Putamen (tissue), 1 donor: ENCODE data around the gene CDC7.
"Not testable (repeated sequence)": the region's sequence is repeated elsewhere in the genome, so short reads cannot be mapped to it uniquely, and the experiment has no call there.

Experiments
- DNase-seq: peaks from one replicate; pipeline ENCODE4 v3.0.0-alpha.2; 2016; ENCODE audit warnings: low spot score

CDC7 gene

DNA sequence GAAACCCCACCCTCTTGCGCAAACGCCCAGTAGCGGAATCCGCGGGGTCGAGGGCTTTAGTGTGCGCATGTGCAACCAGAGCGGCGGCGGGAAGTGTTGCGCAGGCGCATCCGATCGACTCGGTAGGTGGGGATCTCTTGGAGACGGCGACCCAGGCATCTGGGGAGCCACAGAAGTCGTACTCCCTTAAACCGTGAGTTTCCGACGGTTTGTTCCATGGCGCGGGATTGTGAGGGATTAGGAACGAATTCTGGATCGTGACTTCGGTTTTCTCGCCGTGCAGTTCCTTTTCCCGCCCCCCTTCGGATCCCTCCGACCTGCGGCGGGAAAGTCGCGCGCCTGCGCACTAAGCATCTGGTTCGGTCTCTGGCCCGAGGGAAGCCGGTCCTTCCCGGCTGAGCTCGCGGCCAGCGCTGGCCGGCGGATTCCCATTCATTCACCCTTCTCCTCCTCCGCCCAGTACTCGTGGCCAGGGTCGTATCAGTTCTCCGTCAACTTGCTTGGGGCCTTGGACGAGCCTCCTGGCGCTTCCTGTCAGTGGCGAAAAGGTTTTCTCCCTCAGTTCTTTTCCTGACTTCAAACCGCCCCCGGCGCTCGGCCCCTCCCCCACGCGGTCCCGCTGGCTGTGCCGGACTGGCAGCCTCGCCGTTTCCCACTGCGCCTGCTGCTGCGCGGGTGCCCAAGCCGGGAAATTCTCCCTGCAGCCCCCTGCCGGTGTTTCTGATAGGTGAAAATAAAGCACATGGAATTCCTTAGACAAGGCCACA lies at the start of gene CDC7:
Gene CDC7, plus strand, starts transcription at position 96 of the 767 bp plus-strand sequence. CDS start 866 bp downstream, outside the sequence.
- DNase-seq = peak; percentile 86

- DNase-seq = no peak
These were observed 46.5 kb upstream of the CDC7 start for GRCh38 chr1:91454136-91454535.

DNA sequence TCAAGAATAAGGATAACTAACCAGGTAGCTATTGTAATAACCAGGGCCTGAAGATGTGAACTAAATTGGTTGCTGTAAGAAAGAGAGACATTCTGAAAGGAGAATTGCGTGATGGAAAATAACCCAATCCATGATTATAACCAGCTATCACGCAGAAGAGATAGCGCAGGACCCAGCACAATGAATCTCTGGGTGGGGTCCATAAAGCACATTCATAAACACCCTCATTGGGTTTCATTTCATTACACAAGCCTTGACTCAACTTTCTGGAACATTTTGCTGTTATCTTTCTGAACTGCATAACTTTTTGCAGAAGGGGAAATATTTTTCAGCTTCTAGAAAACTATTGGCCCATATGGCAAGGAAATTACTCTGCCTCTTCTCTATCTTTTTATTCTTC lies 45.3 kb upstream of the CDC7 start:
- no peak for DNase-seq

GRCh38 chr1:91455896-91456295 lies 44.8 kb upstream of the CDC7 start:
- DNase-seq = no peak

GRCh38 chr1:91465350-91465749 lies 35.3 kb upstream of the CDC7 start:
- not testable (repeated sequence) for DNase-seq

DNA sequence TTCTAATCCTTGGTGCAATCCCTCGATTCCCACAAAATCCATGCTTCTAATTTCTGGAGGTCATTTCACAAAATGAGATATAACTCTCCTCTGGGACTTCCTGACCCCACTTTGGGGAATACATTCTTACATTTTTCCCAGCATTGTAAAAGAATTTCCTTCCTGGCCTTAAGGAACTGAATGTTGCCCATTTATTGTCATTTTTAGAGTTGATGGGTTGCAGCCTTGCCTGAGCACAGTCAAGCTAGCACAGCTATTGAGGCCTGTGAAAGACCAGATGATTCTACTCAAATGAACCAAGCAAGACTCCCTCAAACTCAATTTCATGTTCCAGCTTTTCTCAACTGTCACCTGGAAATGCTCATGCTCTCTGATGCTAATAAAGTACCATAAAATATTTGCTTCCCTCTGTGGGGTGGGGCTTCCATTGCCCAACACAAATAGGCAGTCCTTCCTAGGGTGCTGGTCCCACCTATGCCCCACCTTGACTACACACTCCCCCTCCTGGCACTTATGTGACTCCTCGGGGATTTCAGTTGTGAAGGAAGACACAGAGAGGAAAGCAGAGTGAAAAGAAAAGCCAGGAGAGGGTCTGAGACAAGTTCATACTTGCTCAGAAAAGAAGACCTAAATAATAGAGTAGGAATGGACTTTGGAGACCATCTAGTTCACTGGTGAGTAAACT lies 24.0 kb upstream of the CDC7 start:
- DNase-seq = no peak

DNA sequence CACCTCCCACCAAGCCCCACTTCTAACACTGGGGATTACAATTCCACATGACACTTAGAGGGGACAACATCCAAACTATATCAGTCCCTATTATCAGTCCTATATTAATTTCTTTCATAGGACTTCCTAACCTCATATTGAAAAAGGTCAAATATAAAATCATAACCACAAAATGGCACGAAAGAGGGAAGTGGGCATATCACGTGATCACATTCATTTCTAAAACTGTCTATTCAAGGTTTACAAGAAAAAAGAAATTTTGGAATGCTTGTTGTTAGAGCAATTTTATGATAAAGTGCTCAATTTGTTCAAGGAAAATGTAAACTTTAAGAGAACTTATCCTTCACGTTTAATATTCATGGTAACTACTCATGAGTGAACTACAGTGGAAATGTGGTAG lies 13.2 kb upstream of the CDC7 start:
- no peak for DNase-seq

DNA sequence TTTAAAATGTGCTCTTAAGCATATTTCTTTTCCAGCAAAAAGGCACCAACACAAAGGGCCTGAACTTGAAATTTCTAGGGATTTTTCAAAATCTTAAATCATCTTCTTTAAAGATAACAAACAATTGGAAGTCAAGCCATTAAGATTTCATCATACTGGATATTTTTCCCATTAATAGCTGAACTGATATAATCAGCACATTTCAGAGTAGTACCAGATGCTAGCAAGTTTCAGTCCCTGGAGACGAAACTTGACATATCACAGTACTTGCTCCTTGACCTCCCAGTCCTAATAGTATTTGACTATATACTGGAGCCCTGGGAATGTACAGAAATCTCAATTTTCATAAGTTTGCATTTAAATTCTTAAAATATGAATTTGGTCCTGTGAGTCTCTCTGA lies 10.2 kb upstream of the CDC7 start:
- DNase-seq = no peak

DNA sequence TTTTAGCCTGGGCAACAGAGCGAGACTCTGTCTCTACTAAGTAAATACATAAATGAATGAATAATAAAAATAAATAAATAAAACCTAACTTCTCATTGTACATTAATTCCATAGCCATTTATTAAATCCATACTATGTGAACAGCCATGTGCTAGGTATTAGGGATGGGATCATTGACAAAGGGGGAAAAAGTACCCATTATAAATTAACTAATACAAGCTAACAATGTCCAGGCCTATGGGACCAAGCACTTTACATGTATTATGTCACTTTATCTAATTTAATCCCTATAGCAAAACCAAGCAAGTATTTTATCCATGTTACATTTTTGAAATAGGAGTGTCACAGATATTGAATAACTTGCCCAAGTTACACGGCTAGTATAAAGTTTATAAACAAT lies 2.6 kb upstream of the CDC7 start:
- no peak for DNase-seq

GRCh38 chr1:91498498-91499245 lies 2.0 kb upstream of the CDC7 start:
- DNase-seq = no peak

GRCh38 chr1:91499346-91499745 lies 1.3 kb upstream of the CDC7 start:
- no peak for DNase-seq

GRCh38 chr1:91499904-91500755 lies 521 bp upstream of the CDC7 start:
- no peak for DNase-seq

DNA sequence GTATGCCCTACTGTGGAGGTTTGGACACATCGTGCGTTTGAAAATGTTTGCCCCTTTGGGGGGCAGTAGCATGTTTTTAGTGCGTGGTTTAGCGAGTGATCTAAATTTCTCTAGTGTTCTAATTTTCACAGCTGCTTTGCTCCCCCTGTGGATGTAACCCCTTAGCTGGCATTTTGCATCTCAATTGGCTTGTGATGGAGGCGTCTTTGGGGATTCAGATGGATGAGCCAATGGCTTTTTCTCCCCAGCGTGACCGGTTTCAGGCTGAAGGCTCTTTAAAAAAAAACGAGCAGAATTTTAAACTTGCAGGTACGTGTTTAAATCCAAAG lies 836 bp downstream of the CDC7 start:
- DNase-seq = peak; percentile 45

DNA sequence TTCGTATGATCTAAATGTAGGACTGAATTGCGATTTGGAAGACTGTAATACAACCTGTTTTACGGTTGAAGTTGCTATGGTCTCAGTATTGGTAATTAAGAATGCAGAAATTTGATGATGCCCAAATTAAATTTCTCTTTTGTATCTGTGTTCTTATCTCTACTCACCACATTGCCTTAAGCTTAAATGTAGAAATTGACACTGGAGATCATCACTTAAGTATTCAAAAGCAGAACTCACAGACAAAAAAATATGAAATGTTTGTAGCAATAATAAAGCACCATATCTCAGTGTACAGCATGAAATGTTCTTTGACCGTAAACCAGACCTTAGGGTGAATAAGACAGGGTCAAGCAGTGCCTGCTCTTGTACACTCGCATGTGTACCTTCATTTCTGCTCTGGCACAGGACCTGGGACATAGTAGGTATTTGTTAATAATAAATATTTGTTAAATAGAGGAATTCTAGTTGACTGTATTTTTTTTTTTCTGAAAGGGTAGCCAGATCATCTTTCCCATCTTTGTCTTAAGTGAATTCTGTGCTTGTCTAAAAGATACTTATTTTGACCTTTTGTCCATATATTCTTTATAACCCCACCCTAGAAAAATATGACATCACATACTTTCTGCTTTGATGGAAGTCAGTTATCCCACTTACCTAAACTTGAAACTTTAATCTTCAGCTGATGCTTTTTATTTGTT lies 1.5 kb downstream of the CDC7 start:
- no peak for DNase-seq

DNA sequence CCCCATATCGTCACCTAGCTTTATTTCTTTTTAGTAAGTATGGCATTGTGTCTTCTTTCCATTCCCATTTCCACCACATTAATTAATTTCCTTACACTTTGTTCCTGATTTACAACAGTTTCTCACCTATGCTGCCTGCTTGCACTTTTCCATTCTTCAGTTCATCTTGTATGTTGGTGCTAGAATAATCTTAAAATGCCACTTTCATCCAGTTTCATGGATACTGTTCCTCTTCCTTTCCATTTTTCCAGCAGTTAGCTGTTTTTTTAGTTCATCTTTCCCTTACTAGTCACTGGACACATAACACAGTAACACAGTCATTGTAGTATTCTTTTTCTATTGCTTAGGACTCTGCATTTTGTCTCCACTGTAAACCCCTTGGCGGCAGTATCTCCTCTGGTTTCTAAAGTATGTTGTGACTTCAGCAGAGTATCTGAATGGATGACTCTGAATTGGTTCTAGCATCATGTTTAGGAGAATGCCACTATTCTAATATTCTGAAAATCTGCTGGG lies 2.1 kb downstream of the CDC7 start:
- no peak for DNase-seq

- DNase-seq = no peak
These were observed 2.8 kb downstream of the CDC7 start for GRCh38 chr1:91503332-91503900.

- no peak for DNase-seq
These were observed 3.4 kb downstream of the CDC7 start for GRCh38 chr1:91503975-91504530.

DNA sequence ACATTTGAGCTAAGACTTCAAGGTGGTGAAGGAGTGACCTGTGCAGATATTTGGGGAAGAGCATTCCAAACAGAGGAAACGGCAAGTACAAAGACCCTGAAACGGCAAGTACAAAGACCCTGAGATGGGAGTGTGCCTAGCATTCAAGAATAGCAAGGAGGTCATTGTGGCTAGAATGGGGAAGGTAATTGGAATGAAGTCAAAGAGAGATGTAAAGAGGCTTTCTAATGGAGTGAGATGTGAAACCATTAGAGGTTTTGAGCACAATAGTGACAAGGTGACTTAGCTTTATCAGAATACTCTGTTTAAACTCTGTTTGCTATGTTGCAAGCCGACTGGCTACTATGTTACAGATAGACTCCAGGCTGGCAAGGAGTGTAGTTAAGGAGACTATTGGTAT lies 4.4 kb downstream of the CDC7 start:
- DNase-seq = no peak

DNA sequence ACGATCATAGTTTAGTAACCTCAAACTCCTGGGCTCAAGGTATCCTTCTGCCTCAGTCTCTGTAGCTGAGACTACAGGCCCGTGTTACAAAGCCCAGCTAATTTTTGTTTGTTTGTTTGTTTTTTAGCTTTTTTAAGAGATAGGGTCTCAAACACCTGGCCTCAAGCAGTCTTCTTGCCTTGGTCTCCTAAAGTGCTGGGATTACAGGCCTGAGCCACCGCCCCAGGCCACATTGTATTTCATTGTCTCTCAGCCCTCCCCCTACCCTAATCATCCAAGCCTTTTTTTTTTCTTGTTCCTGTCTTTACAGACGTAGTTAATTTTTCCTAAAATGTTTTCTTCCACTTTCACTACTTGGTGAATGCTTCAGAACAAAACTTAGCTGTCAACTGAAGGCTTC lies 5.4 kb downstream of the CDC7 start:
- no peak for DNase-seq

GRCh38 chr1:91507328-91507727 lies 6.7 kb downstream of the CDC7 start:
- no peak for DNase-seq

DNA sequence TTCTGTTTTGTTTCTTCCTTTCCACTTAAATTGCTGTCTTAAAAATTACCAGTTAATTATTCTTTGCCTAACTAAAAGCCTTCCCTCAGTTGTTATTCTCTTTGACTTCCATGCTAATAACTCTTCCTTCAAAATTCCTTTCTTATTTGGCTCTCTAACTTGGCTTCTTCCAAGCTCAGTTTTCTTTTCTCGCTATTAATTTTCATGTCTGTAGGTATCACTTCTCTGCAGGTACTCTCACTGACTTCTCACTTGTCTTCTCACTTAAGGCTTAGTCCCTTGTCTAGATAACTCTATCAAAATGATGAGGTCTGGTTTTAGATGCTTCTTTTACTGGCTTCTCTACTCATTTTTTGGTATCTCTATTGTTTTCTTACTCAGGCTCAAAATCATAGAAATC lies 10.1 kb downstream of the CDC7 start:
- no peak for DNase-seq
